Activated B cell treated with CpG ODN at 0.5 μM for 24 hours (primary cell): ENCODE measurements around the gene UBL4B. TPM values are rescaled to one million over a fixed set of nuclear protein-coding genes. Genes with fewer than 3 reads are reported as not detected.

ENCODE experiments used
- ATAC-seq: fragments of 200-7000 bp; cut with Tn5 transposase; one replicate; pipeline ENCODE4 v1.10.0; 2021; ENCODE audit warnings: low read depth, mild to moderate bottlenecking, moderate library complexity
- CTCF ChIA-PET: fragments of 350-600 bp; sonication (Branson Sonifier 250); formaldehyde crosslinking; loops from one replicate; lab custom pipeline; 2021; ENCODE audit warnings: antibody characterized with exemption; lab: Charles Lee
- POLR2A ChIA-PET: fragments of 350-600 bp; sonication (Branson Sonifier 250); formaldehyde crosslinking; loops from one replicate; lab custom pipeline; 2021; ENCODE audit warnings: antibody characterized with exemption; lab: Charles Lee
- DNase-seq: peaks from one replicate; pipeline ENCODE4 v3.0.0; 2022
- H3K27ac Mint-ChIP-seq: one replicate; pipeline ENCODE4 v1.8.0; 2020; ENCODE audit warnings: mixed read lengths
- H3K27me3 Mint-ChIP-seq: one replicate; pipeline ENCODE4 v1.8.0; 2021; ENCODE audit warnings: mixed read lengths
- H3K36me3 Mint-ChIP-seq: one replicate; pipeline ENCODE4 v1.8.0; 2021; ENCODE audit warnings: low read depth, mixed read lengths
- H3K4me1 Mint-ChIP-seq: one replicate; pipeline ENCODE4 v1.8.0; 2021; ENCODE audit warnings: mixed read lengths
- H3K4me3 Mint-ChIP-seq: one replicate; pipeline ENCODE4 v1.8.0; 2020; ENCODE audit warnings: mild to moderate bottlenecking, mixed read lengths
- H3K9me3 Mint-ChIP-seq: one replicate; pipeline ENCODE4 v1.8.0; 2020; ENCODE audit warnings: mixed read lengths
- CTCF ChIP-seq: fragments of 200-600 bp; IDR thresholded peaks from one replicate; pipeline ENCODE4 v1.8.0; 2022; ENCODE audit warnings: antibody characterized with exemption, mild to moderate bottlenecking
- intact Hi-C: fragments of 100-400 bp; cut with micrococcal nuclease; formaldehyde crosslinking; loops from one replicate; pipeline ENCODE4 v1.15.1; 2024
- total RNA-seq: library from RNA; stranded (reverse); gene quantifications from 2 replicates; pipeline ENCODE4 v1.2.3, GENCODE V29; 2022

The UBL4B gene
- total RNA-seq, result not detected in 2 replicates

- Mint-ChIP-seq H3K36me3 (no peaks in the 10 kb centered on the region), H3K9me3 (no peaks in the 10 kb centered on the region), H3K27ac (no peak within 1 kb of the TSS), H3K27me3 (peaks cover 35% of the 10 kb centered on the region), H3K4me3 (no peak within 1 kb of the TSS), H3K4me1 (no peaks in the 10 kb centered on the region)
- intact Hi-C loops, result no loop called here
- POLR2A ChIA-PET, result no interaction called here
- no peak for DNase-seq
- no peak for ATAC-seq
- no peak for TF ChIP-seq CTCF
- CTCF ChIA-PET, result no interaction called here
Measured at GRCh38 chr1:110112143-110112542, at the start of gene UBL4B. UBL4B (plus strand) TSS chr1:110112443; CDS start chr1:110112535, 92 bp downstream.

GRCh38 chr1:110062612-110063011 is 49.6 kb upstream of the UBL4B start:
- ATAC-seq (no peak), DNase-seq (no peak)
- Mint-ChIP-seq H3K27ac (no peak overlapping the region), H3K27me3 (peaks cover 12% of the 10 kb centered on the region), H3K4me1 (peaks cover 2% of the 10 kb centered on the region), H3K36me3 (peaks cover 30% of the 10 kb centered on the region), H3K9me3 (no peaks in the 10 kb centered on the region), H3K4me3 (no peak overlapping the region)
- POLR2A ChIA-PET, result no interaction called here
- intact Hi-C loops, result no loop called here
- CTCF ChIA-PET, result interaction anchor here (0.6 to 0.7 kb wide), 3 partner anchors 10 to 33 kb away, joined by 3 read pairs; no protein-coding TSS in a partner anchor
- no peak for TF ChIP-seq CTCF

GRCh38 chr1:110063781-110064180 is 48.5 kb upstream of the UBL4B start:
- Mint-ChIP-seq H3K4me1 (peaks cover 12% of the 10 kb centered on the region), H3K9me3 (no peaks in the 10 kb centered on the region), H3K27ac (no peak overlapping the region), H3K27me3 (peaks cover 19% of the 10 kb centered on the region), H3K36me3 (peaks cover 18% of the 10 kb centered on the region), H3K4me3 (no peak overlapping the region)
- ATAC-seq, result no peak
- POLR2A ChIA-PET, result no interaction called here
- DNase-seq, result no peak
- CTCF ChIA-PET, result no interaction called here
- no peak for TF ChIP-seq CTCF
- intact Hi-C loops, result no loop called here

GRCh38 chr1:110064576-110065337 is 47.5 kb upstream of the UBL4B start:
- CTCF ChIA-PET, result no interaction called here
- TF ChIP-seq CTCF, result no peak
- POLR2A ChIA-PET, result no interaction called here
- Mint-ChIP-seq H3K36me3 (peaks cover 10% of the 10 kb centered on the region), H3K4me1 (peaks cover 15% of the 10 kb centered on the region), H3K27me3 (peaks cover 22% of the 10 kb centered on the region), H3K9me3 (no peaks in the 10 kb centered on the region), H3K4me3 (no peak overlapping the region), H3K27ac (no peak overlapping the region)
- DNase-seq (no peak), ATAC-seq (no peak)
- intact Hi-C loops, result loop anchor here (5.0 kb wide), 1 partner anchor 38 kb away; no protein-coding TSS in a partner anchor

GRCh38 chr1:110065841-110066240 is 46.4 kb upstream of the UBL4B start:
- TF ChIP-seq CTCF, result no peak
- ChIA-PET POLR2A (interaction anchor here (0.6 to 0.9 kb wide), 2 partner anchors 22 to 1201 kb away, joined by 3 read pairs; no protein-coding TSS in a partner anchor), CTCF (interaction anchor here (1.5 kb wide), 1 partner anchor 12 kb away, joined by 5 read pairs; no protein-coding TSS in a partner anchor)
- H3K4me1 Mint-ChIP-seq, result peaks cover 21% of the 10 kb centered on the region
- peaks cover 5% of the 10 kb centered on the region for H3K36me3 Mint-ChIP-seq
- H3K27me3 Mint-ChIP-seq, result peaks cover 25% of the 10 kb centered on the region
- no peak overlapping the region for H3K4me3 Mint-ChIP-seq
- ATAC-seq (no peak), DNase-seq (no peak)
- no peak overlapping the region for H3K27ac Mint-ChIP-seq
- no peaks in the 10 kb centered on the region for H3K9me3 Mint-ChIP-seq
- intact Hi-C loops, result loop anchor here (5.0 kb wide), 1 partner anchor 36 kb away; no protein-coding TSS in a partner anchor
